Mucosa of rectum (tissue), 2 donors: ENCODE measurements around the gene ALMS1.
"Not testable (repeated sequence)": the region's sequence is repeated elsewhere in the genome, so short reads cannot be mapped to it uniquely, and the experiment has no call there.

Experiments used
- H3K27ac ChIP-seq, 2 donors: one replicate each; pipeline ENCODE4 v1.7.0; 2013; ENCODE audit warnings: inconsistent platforms in 2 of 2, low read depth in 2 of 2, low read length in 2 of 2
- H3K27me3 ChIP-seq, 2 donors: one replicate each; pipeline ENCODE4 v1.7.0; 2013; ENCODE audit warnings: low read length in 2 of 2; ENCODE audit not compliant: control insufficient read depth in 2 of 2, insufficient read depth in 2 of 2
- H3K36me3 ChIP-seq, 2 donors: one replicate each; pipeline ENCODE4 v1.7.0; 2013; ENCODE audit warnings: low read length in 2 of 2; ENCODE audit not compliant: control insufficient read depth in 2 of 2, insufficient read depth in 2 of 2
- H3K4me1 ChIP-seq, 2 donors: one replicate each; pipeline ENCODE4 v1.7.0; 2013; ENCODE audit warnings: low read length in 2 of 2, mild to moderate bottlenecking in 1 of 2; ENCODE audit not compliant: control insufficient read depth in 2 of 2, insufficient read depth in 2 of 2
- H3K4me3 ChIP-seq, 2 donors: one replicate each; pipeline ENCODE4 v1.7.0; 2013; ENCODE audit warnings: low read length in 2 of 2
- H3K9ac ChIP-seq, 2 donors: one replicate each; pipeline ENCODE4 v1.7.0; 2013; ENCODE audit warnings: low read length in 2 of 2, low read depth in 1 of 2, mild to moderate bottlenecking in 1 of 2
- H3K9me3 ChIP-seq, 2 donors: one replicate each; pipeline ENCODE4 v1.7.0; 2013; ENCODE audit warnings: low read length in 2 of 2; ENCODE audit not compliant: control insufficient read depth in 2 of 2
- donor health status: healthy.
- donor health status: Normal muscosa, but diverticular disease.

ALMS1 gene

GRCh38 chr2:73448856-73449255 is 63.2 kb downstream of the ALMS1 start:
- no peak overlapping the region for H3K27ac ChIP-seq
- no peaks in the 10 kb centered on the region for H3K4me1 ChIP-seq
- peaks cover 20 to 21% of the 10 kb centered on the region in 2 donors for H3K36me3 ChIP-seq
- no peak overlapping the region for H3K4me3 ChIP-seq
- H3K9me3 ChIP-seq: no peaks in the 10 kb centered on the region
- no peak overlapping the region for H3K9ac ChIP-seq
- H3K27me3 ChIP-seq: no peaks in the 10 kb centered on the region

GRCh38 chr2:73449404-73449803 is 63.8 kb downstream of the ALMS1 start:
- no peaks in the 10 kb centered on the region for H3K9me3 ChIP-seq
- peaks cover 20 to 21% of the 10 kb centered on the region in 2 donors for H3K36me3 ChIP-seq
- H3K4me3 ChIP-seq: no peak overlapping the region
- H3K27ac ChIP-seq: no peak overlapping the region
- no peak overlapping the region for H3K9ac ChIP-seq
- no peaks in the 10 kb centered on the region for H3K4me1 ChIP-seq
- H3K27me3 ChIP-seq: no peaks in the 10 kb centered on the region

GRCh38 chr2:73451263-73451972 is 65.8 kb downstream of the ALMS1 start:
- no peak overlapping the region for H3K9ac ChIP-seq
- no peak overlapping the region for H3K4me3 ChIP-seq
- H3K27me3 ChIP-seq: no peaks in the 10 kb centered on the region
- no peaks in the 10 kb centered on the region for H3K9me3 ChIP-seq
- H3K27ac ChIP-seq: no peak overlapping the region
- peaks cover 20 to 21% of the 10 kb centered on the region in 2 donors for H3K36me3 ChIP-seq
- H3K4me1 ChIP-seq: no peaks in the 10 kb centered on the region

- Histone ChIP-seq H3K27ac (no peak overlapping the region), H3K9me3 (no peaks in the 10 kb centered on the region), H3K9ac (no peak overlapping the region), H3K36me3 (peaks cover 0 to 4% of the 10 kb centered on the region in 2 donors), H3K4me1 (no peaks in the 10 kb centered on the region), H3K27me3 (no peaks in the 10 kb centered on the region), H3K4me3 (no peak overlapping the region)
Measured at GRCh38 chr2:73457982-73458381, 72.3 kb downstream of the ALMS1 start.

- not testable (repeated sequence) for H3K4me1 ChIP-seq, H3K9me3 ChIP-seq, H3K27ac ChIP-seq, H3K4me3 ChIP-seq, H3K9ac ChIP-seq, H3K27me3 ChIP-seq, H3K36me3 ChIP-seq
Measured at GRCh38 chr2:73462388-73462787, 76.8 kb downstream of the ALMS1 start.

- Histone ChIP-seq H3K27me3 (no peaks in the 10 kb centered on the region), H3K9me3 (no peaks in the 10 kb centered on the region), H3K4me1 (no peaks in the 10 kb centered on the region), H3K4me3 (no peak overlapping the region), H3K9ac (no peak overlapping the region), H3K36me3 (no peaks in the 10 kb centered on the region), H3K27ac (no peak overlapping the region)
Measured at GRCh38 chr2:73468376-73468775, 82.7 kb downstream of the ALMS1 start.

- not testable (repeated sequence) for H3K4me1 ChIP-seq, H3K27ac ChIP-seq, H3K27me3 ChIP-seq, H3K4me3 ChIP-seq, H3K9me3 ChIP-seq, H3K36me3 ChIP-seq, H3K9ac ChIP-seq
Measured at GRCh38 chr2:73483874-73484273, 98.2 kb downstream of the ALMS1 start.

GRCh38 chr2:73487112-73487657 is 101.5 kb downstream of the ALMS1 start:
- Histone ChIP-seq H3K9ac (no peak overlapping the region), H3K9me3 (no peaks in the 10 kb centered on the region), H3K4me3 (no peak overlapping the region), H3K27me3 (no peaks in the 10 kb centered on the region), H3K36me3 (peaks cover 10 to 18% of the 10 kb centered on the region in 2 donors), H3K27ac (no peak overlapping the region), H3K4me1 (no peaks in the 10 kb centered on the region)

GRCh38 chr2:73488079-73488478 is 102.4 kb downstream of the ALMS1 start:
- no peaks in the 10 kb centered on the region for H3K9me3 ChIP-seq
- H3K4me3 ChIP-seq: no peak overlapping the region
- H3K4me1 ChIP-seq: no peaks in the 10 kb centered on the region
- no peak overlapping the region for H3K9ac ChIP-seq
- no peaks in the 10 kb centered on the region for H3K27me3 ChIP-seq
- H3K27ac ChIP-seq: no peak overlapping the region
- peaks cover 10 to 18% of the 10 kb centered on the region in 2 donors for H3K36me3 ChIP-seq

GRCh38 chr2:73489053-73489452 is 103.4 kb downstream of the ALMS1 start:
- H3K4me3 ChIP-seq: no peak overlapping the region
- H3K27me3 ChIP-seq: no peaks in the 10 kb centered on the region
- no peaks in the 10 kb centered on the region for H3K9me3 ChIP-seq
- H3K27ac ChIP-seq: no peak overlapping the region
- no peaks in the 10 kb centered on the region for H3K4me1 ChIP-seq
- H3K36me3 ChIP-seq: peaks cover 10 to 18% of the 10 kb centered on the region in 2 donors
- H3K9ac ChIP-seq: no peak overlapping the region
